Choroid plexus epithelial cell (primary cell): ENCODE results near the gene MAP4K2.

ENCODE experiments used
- DNase-seq: peaks from one replicate; pipeline ENCODE4 v3.0.0-alpha.2; 2010; ENCODE audit warnings: low read depth
- H3K4me3 ChIP-seq: 2 replicates; pipeline ENCODE4 v1.5.1; 2011; ENCODE audit warnings: low read depth, mild to moderate bottlenecking, control low read depth, low read length, moderate library complexity
- CTCF ChIP-seq: conservative IDR thresholded peaks from 2 replicates; pipeline ENCODE4 v1.5.1; 2011; ENCODE audit warnings: low read depth, mild to moderate bottlenecking, control low read depth, inconsistent platforms, low read length, moderate library complexity

MAP4K2 gene

GRCh38 chr11:64778473-64779298 lies 24.3 kb downstream of the MAP4K2 start, which contains the start of gene SF1:
SF1 (minus strand) TSS chr11:64778542; CDS start chr11:64778392, 150 bp downstream.
- peak within 1 kb of the TSS; percentile 91 for H3K4me3 ChIP-seq
- peak; percentile 14 for TF ChIP-seq CTCF
- peak; percentile 100 for DNase-seq

- no peak for TF ChIP-seq CTCF
- no peak for DNase-seq
- peak overlapping the region; percentile 91 for H3K4me3 ChIP-seq
Observed at GRCh38 chr11:64778223-64778472, 24.9 kb downstream of the MAP4K2 start.

DNA sequence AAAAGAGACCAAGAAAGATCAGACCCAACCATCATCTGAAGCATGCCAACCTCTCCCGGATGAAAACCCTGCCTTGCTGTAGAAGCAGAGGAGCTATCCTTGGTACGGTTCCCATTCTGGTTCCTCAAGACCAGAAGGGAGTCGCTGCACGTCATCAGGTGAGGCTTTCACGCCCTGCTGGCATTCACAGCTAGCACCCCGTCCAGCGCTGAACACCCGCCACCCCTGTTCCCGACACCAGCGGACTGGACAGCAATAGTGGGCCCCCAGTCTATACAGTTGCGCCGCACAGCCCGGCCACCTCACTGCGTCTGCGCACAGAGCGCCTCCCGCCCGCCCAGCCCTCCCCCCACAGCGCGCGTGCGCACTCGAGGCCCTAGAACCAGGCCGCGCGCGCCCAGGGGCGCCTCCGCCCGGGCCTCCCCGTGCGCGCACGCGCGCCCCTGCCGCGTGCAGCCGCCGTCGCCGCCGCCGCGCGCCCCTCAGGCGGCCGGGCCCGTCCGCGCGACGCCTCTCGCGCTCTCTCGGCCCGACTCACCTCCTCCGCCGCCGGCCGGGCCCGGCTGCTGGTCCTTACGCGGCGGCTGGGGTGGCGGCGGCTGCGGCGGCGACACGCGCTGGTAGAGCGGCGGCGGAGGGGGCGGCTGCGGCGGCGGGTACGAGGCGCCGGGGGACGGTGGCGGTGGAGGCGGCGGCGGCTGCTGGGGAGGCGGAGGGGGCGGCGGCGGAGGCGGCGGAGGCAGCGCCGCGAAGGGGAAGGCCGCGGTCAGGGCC lies 25.4 kb downstream of the MAP4K2 start:
- peak; percentile 86 for DNase-seq
- H3K4me3 ChIP-seq: peak overlapping the region; percentile 91
- no peak for TF ChIP-seq CTCF

DNA sequence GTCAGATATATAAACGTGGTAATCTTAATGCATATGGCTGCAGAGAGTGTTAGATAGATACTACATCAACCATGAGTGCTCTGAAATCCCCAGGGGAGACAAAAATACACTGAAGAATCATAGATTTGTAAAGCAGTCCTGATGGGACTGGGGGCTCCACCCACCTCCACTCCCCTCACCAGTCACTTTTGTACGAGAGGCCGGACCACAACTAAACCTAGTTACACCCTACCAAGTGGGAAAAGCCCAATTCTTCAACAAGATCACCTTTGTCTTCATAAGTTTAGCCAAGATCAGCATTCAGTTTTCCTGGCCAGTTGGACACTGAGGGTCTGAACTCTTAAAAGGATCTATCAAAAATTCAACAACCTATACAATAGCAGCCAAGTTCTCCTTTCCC lies 26.1 kb downstream of the MAP4K2 start:
- no peak for TF ChIP-seq CTCF
- peak overlapping the region; percentile 91 for H3K4me3 ChIP-seq
- no peak for DNase-seq

DNA sequence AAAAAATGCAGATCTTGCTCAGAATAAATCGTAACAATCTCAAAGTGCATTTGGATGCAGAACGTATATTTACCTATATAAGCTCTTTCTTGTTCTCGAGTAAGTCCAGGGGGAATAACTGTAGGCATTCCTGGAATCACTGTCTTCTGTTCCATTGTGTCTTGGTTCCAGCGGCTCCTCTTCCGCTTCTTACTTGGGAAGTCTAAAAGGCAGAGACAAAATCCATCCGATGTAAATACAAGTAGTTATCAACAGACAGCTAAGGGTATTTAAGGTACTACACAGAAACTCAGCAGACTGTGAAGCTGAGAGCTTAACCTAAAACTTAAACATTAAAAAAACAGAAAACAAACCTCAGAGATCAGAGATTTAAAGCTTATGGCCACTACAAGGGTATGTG lies 26.6 kb downstream of the MAP4K2 start:
- no peak for DNase-seq
- TF ChIP-seq CTCF: no peak
- H3K4me3 ChIP-seq: peak overlapping the region; percentile 91

DNA sequence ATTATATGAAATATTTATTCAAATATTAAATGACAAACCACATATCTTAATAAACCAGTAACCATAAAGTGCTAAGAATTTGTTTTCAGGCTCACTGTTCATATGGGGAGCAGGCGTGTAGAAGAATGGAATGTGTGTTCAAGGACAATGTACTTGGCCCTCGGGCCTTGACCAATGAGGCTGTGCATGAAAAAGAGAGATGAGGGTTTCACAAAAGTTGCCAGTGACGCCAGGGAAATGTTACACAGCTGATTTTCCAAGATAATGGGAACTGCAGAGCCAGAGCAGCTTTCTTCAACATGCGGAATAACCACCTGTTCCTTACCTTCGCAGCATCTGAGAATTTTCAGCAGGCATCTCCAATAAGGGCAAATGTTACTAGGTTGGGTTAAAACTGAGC lies 28.9 kb downstream of the MAP4K2 start:
- no peak for DNase-seq
- no peak for TF ChIP-seq CTCF
- no peak overlapping the region for H3K4me3 ChIP-seq
